NCI-H2196 (cell line): Measurements from ENCODE around the gene MKNK2.
"Not testable (repeated sequence)": the region's sequence is repeated elsewhere in the genome, so short reads cannot be mapped to it uniquely, and the experiment has no call there.

Experiments used
- DNase-seq: peaks from one replicate; lab custom pipeline; 2025; ENCODE audit not compliant: unreplicated experiment; lab: John Stamatoyannopoulos, UW

MKNK2 gene

DNA sequence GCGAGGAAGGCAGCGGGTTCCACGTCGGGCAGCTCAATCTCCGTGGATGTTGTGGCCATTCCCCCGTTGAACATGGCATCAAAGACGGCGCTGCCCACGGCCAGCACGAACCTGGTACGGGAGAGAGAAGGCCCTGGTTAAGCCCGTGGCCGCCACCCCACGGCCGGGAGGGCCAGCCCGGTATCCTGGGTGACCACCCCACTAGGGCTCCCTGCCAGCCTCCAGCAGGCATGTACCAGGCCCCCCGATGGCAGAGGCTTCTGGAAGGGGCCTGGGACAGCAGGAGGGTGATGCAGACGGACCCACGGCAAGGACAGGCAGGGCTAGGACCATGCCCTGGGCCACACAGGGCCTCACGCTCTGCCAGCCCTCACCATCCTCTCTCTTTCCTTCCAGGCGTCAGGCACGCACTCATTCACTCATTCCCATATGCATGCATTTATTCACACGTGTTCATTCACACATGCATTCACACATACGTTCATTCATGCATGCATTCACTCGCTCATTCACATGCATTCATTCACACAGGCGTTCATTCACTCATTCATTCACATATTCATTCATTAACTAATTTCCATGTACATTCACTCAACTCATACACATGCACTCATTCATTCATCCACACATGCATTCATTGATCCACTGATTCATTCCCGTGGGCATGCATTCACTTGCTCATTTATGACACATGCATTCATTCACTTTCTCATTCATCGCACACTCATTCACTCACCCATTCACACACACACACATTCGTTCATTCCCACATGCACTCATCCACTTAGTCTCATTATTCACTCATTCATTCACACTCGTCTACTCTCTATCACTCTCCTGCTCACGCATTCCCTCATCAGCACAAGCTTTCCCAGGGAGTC lies 53.5 kb downstream of the MKNK2 start:
- DNase-seq = no peak

DNA sequence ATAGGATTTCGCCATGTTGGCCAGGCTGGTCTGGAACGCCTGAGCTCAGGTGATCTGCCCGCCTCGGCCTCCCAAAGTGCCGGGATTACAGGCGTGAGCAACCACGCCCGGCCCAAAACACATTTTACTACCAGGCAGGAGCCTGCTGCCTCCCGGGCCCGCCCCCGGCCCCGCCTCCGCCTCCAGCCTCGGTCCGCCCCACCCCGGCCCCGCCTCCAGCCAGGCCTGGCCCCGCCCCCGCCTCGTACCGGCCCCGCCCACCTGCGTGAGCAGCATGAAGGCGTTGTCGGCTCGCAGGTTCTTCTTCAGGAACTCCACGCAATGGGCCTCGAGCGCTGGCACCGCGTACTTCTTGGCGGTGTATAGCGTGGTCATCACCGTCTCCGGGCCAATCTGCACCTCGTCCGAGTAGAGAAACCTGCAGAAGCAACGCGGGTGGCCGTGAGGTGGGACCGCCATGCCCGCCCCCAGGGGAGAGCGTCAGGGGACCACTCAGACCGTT lies 58.2 kb downstream of the MKNK2 start:
- DNase-seq = no peak

DNA sequence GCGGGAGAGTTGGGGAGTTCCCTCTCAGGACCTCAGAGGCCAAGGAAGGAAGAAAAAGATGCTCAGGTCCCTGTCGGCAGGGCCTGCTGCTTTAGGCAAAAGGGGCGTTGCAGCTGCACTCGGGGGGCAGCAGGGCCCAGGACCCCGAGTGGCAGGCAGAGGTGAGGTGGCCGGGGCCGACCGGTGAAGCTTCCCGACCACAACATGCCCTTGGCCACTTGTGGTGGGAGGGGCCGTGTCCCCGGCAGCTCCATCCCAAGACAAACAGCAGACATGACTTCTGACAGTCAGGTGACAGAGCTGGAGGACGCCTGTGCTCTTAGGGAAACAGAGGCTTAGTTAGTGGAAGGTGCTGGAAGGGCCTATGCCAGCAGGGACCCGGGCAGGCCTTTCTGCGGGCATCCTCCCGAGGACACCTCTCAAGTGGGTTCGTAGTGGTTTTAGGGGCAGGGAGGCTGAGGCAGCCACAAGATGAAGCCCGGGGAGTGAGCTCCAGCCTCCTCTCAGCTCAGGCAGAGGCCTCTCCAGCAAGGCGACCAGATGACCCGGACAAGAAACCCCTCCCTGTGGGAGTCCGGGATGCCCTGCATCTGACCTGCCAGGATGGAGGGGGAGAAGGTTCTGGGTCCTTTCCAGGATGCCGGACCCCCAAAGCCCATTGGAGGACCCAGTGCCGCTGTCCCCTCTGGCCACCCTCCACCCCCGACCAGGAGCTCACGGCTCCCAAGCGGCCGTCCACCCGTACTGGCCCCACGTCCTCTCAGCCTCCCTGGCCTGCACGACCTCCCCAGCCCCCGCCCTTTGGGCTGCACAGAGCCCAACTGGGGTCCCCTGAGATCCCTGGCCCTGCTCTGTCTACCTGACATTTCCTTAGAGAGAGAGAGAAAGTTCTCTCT lies 59.8 kb downstream of the MKNK2 start:
- DNase-seq = no peak

DNA sequence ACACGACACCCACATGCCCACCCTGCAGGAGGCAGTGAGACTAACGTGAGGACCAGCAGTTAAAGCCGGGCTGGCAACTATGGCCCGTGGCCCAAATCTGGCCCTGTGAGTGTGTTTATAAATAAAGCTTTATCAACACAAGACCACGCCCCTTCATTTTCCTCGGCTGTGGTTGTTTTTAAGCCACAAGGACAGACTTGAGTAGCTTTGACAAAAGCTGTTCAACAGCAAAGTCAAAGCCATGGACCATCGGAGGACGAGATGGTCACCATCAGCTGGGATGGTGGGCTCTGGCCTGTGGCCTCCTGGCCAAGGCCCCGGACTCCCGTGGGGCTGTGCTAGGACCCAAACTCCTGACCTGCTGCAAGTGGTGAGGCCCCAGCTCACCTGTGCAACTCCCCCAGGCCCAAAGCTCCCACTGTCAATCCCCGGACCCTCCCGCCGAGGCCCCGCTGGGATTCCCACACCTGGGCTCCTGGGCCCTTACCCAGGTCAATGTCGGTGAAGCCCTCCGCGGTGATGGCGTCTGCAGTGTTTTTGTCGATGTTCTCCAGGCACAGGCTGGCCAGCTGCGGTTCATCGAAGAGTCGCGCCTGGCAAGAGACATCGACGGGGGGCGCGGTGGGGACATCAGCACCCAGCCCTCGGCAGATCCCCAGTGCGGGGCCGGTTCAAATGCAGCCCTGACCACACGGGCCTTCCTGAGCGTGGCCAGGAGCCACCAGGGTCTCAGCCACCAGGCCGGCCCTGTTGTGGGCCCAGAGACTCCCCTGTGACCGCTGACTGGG lies 60.6 kb downstream of the MKNK2 start:
- DNase-seq = no peak

DNA sequence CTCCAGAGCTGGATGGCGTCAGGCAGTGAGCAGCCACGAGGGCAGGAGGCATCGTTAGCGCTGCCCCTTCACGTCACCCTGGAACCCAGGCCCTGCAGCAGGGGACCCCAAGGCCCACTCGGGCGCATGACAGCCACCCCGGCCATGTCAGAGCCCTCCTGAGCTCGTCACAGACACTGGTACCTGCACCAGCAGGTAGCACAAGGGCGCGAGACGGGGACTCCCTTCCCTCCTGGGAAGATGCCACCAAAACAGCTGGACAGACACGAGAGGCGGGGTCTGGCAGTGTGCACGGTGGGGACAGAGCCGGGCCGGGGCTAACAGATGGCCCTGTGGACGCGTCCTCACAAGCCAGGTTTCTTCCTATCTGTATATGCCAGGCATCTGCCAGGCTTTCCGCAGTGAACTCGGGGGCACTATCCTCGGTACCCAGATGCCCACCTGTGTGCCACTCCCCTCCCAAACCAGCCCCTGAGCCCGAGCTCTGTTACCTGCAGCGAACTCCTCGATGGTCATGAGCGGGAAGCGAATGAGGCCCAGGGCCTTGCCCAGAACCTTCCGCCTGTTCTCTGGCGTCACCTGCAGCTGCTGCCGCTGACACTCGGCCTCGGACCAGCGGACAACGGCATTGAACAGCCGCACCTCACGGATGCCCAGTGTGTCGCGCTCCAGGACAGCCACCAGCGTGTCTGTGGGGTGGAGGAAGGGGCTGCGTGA lies 61.4 kb downstream of the MKNK2 start:
- no peak for DNase-seq

DNA sequence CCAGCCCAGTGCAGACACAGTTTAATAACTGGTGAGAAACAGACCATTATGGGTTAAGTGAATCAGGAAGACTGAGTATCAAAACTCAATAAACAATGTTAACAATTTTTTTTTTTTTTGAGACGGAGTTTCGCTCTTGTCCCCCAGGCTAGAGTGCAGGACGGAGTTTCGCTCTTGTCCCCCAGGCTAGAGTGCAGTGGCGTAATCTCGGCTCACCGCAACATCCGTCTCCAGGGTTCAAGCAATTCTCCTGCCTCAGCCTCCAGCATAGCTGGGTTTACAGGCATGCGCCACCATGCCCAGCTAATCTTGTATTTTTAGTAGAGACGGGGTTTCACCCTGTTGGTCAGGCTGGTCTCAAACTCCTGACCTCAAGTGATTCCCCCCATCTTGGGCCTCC lies 62.6 kb downstream of the MKNK2 start:
- DNase-seq = not testable (repeated sequence)
